ENCODE data around the gene TYMS. TPM values are rescaled to one million over a fixed set of nuclear protein-coding genes. Genes with fewer than 3 reads are reported as not detected.

TYMS gene
- total and polyA plus RNA-seq, 9 of the 15 experiments (the other 6 are each of a cell fraction or from before 2014, with no cell fraction given), result 69.1 to 409 (median 175) TPM

DNA sequence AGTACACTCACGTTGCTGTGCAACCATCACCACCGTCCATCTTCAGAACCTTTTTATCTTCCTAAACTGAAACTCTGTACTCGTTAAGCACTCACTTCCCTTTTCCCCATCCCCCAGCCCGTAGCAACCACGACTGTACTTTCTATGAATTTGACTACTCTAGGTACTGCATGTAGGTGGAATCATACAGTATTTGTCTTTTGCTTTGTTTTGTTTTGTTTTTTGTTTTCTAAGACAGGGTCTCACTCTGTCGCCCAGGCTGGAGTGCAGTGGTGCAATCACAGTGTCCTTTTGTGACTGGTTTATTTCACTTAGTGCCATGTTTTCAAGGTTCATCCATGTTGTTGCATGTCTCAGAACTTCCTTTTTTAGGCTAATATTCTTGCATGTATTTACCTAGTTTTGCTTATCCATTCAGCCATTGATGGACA, 7.0 kb upstream of the TYMS start (continued):
- TF ChIP-seq, protein P1, sequence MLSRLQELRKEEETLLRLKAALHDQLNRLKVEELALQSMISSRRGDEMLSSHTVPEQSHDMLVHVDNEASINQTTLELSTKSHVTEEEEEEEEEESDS (CRISPR knock-in tag; IDR thresholded peaks at IDR 0.05), result no peak
- TF ChIP-seq ZNF695 (CRISPR knock-in tag; IDR thresholded peaks at IDR 0.05) (no peak), C11orf30 (IDR thresholded peaks at IDR 0.05; ENCODE audit: low read depth) (no peak), ZNF512 (tag; IDR thresholded peaks at IDR 0.05) (no peak), ZSCAN32 (CRISPR knock-in tag; IDR thresholded peaks at IDR 0.05) (no peak), MTA3 (IDR thresholded peaks at IDR 0.05; ENCODE audit: borderline replicate concordance) (peak; percentile 51; the same call in 1 of the 2 replicates), ZNF589 (CRISPR knock-in tag; IDR thresholded peaks at IDR 0.05; ENCODE audit: low read depth) (no peak), GATA2 (CRISPR knock-in tag; IDR thresholded peaks at IDR 0.05) (no peak)
- TF ChIP-seq, protein P2, sequence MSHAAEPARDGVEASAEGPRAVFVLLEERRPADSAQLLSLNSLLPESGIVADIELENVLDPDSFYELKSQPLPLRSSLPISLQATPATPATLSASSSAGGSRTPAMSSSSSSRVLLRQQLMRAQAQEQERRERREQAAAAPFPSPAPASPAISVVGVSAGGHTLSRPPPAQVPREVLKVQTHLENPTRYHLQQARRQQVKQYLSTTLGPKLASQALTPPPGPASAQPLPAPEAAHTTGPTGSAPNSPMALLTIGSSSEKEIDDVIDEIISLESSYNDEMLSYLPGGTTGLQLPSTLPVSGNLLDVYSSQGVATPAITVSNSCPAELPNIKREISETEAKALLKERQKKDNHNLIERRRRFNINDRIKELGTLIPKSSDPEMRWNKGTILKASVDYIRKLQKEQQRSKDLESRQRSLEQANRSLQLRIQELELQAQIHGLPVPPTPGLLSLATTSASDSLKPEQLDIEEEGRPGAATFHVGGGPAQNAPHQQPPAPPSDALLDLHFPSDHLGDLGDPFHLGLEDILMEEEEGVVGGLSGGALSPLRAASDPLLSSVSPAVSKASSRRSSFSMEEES (CRISPR knock-in tag; IDR thresholded peaks at IDR 0.05), result no peak
- TF ChIP-seq, protein P3, sequence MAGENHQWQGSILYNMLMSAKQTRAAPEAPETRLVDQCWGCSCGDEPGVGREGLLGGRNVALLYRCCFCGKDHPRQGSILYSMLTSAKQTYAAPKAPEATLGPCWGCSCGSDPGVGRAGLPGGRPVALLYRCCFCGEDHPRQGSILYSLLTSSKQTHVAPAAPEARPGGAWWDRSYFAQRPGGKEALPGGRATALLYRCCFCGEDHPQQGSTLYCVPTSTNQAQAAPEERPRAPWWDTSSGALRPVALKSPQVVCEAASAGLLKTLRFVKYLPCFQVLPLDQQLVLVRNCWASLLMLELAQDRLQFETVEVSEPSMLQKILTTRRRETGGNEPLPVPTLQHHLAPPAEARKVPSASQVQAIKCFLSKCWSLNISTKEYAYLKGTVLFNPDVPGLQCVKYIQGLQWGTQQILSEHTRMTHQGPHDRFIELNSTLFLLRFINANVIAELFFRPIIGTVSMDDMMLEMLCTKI (IDR thresholded peaks at IDR 0.05; ENCODE audit: partially characterized antibody), result no peak
- TF ChIP-seq, protein P4, sequence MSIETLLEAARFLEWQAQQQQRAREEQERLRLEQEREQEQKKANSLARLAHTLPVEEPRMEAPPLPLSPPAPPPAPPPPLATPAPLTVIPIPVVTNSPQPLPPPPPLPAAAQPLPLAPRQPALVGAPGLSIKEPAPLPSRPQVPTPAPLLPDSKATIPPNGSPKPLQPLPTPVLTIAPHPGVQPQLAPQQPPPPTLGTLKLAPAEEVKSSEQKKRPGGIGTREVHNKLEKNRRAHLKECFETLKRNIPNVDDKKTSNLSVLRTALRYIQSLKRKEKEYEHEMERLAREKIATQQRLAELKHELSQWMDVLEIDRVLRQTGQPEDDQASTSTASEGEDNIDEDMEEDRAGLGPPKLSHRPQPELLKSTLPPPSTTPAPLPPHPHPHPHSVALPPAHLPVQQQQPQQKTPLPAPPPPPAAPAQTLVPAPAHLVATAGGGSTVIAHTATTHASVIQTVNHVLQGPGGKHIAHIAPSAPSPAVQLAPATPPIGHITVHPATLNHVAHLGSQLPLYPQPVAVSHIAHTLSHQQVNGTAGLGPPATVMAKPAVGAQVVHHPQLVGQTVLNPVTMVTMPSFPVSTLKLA (conservative IDR thresholded peaks at IDR 0.05), result peak in 1 of 2 experiments; percentile 43; a peak in 1 of 4 replicates
